Measurements from ENCODE around the gene IGFBP4.
"Not testable (repeated sequence)": the region's sequence is repeated elsewhere in the genome, so short reads cannot be mapped to it uniquely, and the experiment has no call there.

Gene IGFBP4

GRCh38 chr17:40443196-40443987, at the start of gene IGFBP4:
Gene IGFBP4, plus strand, starts transcription at chr17:40443450. Its CDS starts 286 bp downstream, at chr17:40443736.
- H3K27me3 ChIP-seq (ENCODE audit: insufficient read depth, poor library complexity, severe bottlenecking), result no peaks in the 10 kb centered on the region
- peak; percentile 57 for ATAC-seq (ENCODE audit: low read depth)
- H3K36me3 ChIP-seq (ENCODE audit: low read depth), result no peaks in the 10 kb centered on the region
- H3K27ac ChIP-seq (ENCODE audit: poor library complexity, severe bottlenecking), result no peak within 1 kb of the TSS
- no peaks in the 10 kb centered on the region for H3K4me1 ChIP-seq (ENCODE audit: insufficient read depth, poor library complexity, severe bottlenecking)
- peak within 1 kb of the TSS; percentile 45 for H3K4me3 ChIP-seq (ENCODE audit: severe bottlenecking)
- peak; percentile 80 for TF ChIP-seq CTCF (IDR thresholded peaks at IDR 0.05; ENCODE audit: poor library complexity, severe bottlenecking)
- no peak for DNase-seq (ENCODE audit: low spot score)
- H3K9me3 ChIP-seq (ENCODE audit: severe bottlenecking), result no peaks in the 10 kb centered on the region

GRCh38 chr17:40399185-40399584, 44.1 kb upstream of the IGFBP4 start:
- H3K4me3 ChIP-seq (ENCODE audit: severe bottlenecking), result no peak overlapping the region
- no peak overlapping the region for H3K27ac ChIP-seq (ENCODE audit: poor library complexity, severe bottlenecking)
- no peak; the same call in 2 of the 3 replicates for ATAC-seq (ENCODE audit: low read depth)
- no peak for DNase-seq (ENCODE audit: low spot score)
- H3K9me3 ChIP-seq (ENCODE audit: severe bottlenecking), result no peaks in the 10 kb centered on the region
- peaks cover 100% of the 10 kb centered on the region for H3K36me3 ChIP-seq (ENCODE audit: low read depth)
- H3K4me1 ChIP-seq (ENCODE audit: insufficient read depth, poor library complexity, severe bottlenecking), result no peaks in the 10 kb centered on the region
- TF ChIP-seq CTCF (IDR thresholded peaks at IDR 0.05; ENCODE audit: poor library complexity, severe bottlenecking), result peak; percentile 72
- no peaks in the 10 kb centered on the region for H3K27me3 ChIP-seq (ENCODE audit: insufficient read depth, poor library complexity, severe bottlenecking)

- no peak for TF ChIP-seq CTCF (IDR thresholded peaks at IDR 0.05; ENCODE audit: poor library complexity, severe bottlenecking)
- ATAC-seq (ENCODE audit: low read depth) (no peak), DNase-seq (ENCODE audit: low spot score) (no peak)
- Histone ChIP-seq H3K4me1 (ENCODE audit: insufficient read depth, poor library complexity, severe bottlenecking) (no peaks in the 10 kb centered on the region), H3K4me3 (ENCODE audit: severe bottlenecking) (no peak overlapping the region), H3K36me3 (ENCODE audit: low read depth) (peaks cover 100% of the 10 kb centered on the region), H3K27ac (ENCODE audit: poor library complexity, severe bottlenecking) (no peak overlapping the region), H3K27me3 (ENCODE audit: insufficient read depth, poor library complexity, severe bottlenecking) (no peaks in the 10 kb centered on the region), H3K9me3 (ENCODE audit: severe bottlenecking) (no peaks in the 10 kb centered on the region)
These were observed 40.6 kb upstream of the IGFBP4 start for GRCh38 chr17:40402668-40403067.

- Histone ChIP-seq H3K27me3 (ENCODE audit: insufficient read depth, poor library complexity, severe bottlenecking) (no peaks in the 10 kb centered on the region), H3K27ac (ENCODE audit: poor library complexity, severe bottlenecking) (no peak overlapping the region), H3K36me3 (ENCODE audit: low read depth) (peaks cover 100% of the 10 kb centered on the region), H3K9me3 (ENCODE audit: severe bottlenecking) (no peaks in the 10 kb centered on the region), H3K4me1 (ENCODE audit: insufficient read depth, poor library complexity, severe bottlenecking) (no peaks in the 10 kb centered on the region), H3K4me3 (ENCODE audit: severe bottlenecking) (no peak overlapping the region)
- no peak for ATAC-seq (ENCODE audit: low read depth)
- no peak for TF ChIP-seq CTCF (IDR thresholded peaks at IDR 0.05; ENCODE audit: poor library complexity, severe bottlenecking)
- DNase-seq (ENCODE audit: low spot score), result no peak
These were observed 39.2 kb upstream of the IGFBP4 start for GRCh38 chr17:40404003-40404402.

- H3K27ac ChIP-seq (ENCODE audit: poor library complexity, severe bottlenecking), result no peak overlapping the region
- H3K4me3 ChIP-seq (ENCODE audit: severe bottlenecking), result no peak overlapping the region
- DNase-seq (ENCODE audit: low spot score) (no peak), ATAC-seq (ENCODE audit: low read depth) (no peak)
- H3K27me3 ChIP-seq (ENCODE audit: insufficient read depth, poor library complexity, severe bottlenecking), result no peaks in the 10 kb centered on the region
- peaks cover 100% of the 10 kb centered on the region for H3K36me3 ChIP-seq (ENCODE audit: low read depth)
- no peak for TF ChIP-seq CTCF (IDR thresholded peaks at IDR 0.05; ENCODE audit: poor library complexity, severe bottlenecking)
- H3K4me1 ChIP-seq (ENCODE audit: insufficient read depth, poor library complexity, severe bottlenecking), result no peaks in the 10 kb centered on the region
- H3K9me3 ChIP-seq (ENCODE audit: severe bottlenecking), result no peaks in the 10 kb centered on the region
These were observed 35.8 kb upstream of the IGFBP4 start for GRCh38 chr17:40407460-40407859.

GRCh38 chr17:40409540-40409939, 33.7 kb upstream of the IGFBP4 start:
- not testable (repeated sequence) for ATAC-seq (ENCODE audit: low read depth); H3K27ac ChIP-seq (ENCODE audit: poor library complexity, severe bottlenecking); H3K4me1 ChIP-seq (ENCODE audit: insufficient read depth, poor library complexity, severe bottlenecking); DNase-seq (ENCODE audit: low spot score); H3K27me3 ChIP-seq (ENCODE audit: insufficient read depth, poor library complexity, severe bottlenecking); H3K9me3 ChIP-seq (ENCODE audit: severe bottlenecking); H3K4me3 ChIP-seq (ENCODE audit: severe bottlenecking)
- H3K36me3 ChIP-seq (ENCODE audit: low read depth), result peaks cover 100% of the 10 kb centered on the region
